Measurements from ENCODE around the gene CORIN. TPM values are rescaled to one million over a fixed set of nuclear protein-coding genes. Genes with fewer than 3 reads are reported as not detected.

The CORIN gene
- polyA plus RNA-seq, 2 of the 4 experiments (the other 2 are of a cell fraction): 0.03 TPM; not detected in 1

GRCh38 chr4:47567511-47567910 is 270.4 kb downstream of the CORIN start:
- H3K4me2 ChIP-seq: no peak overlapping the region
- 74% methylated on average over 1 of the region's 1 CpG for WGBS (ENCODE audit: missing lambda C conversion rate)
- H3K4me1 ChIP-seq: peaks cover 4% of the 10 kb centered on the region; the same call in 2 of the 3 replicates
- POLR2A ChIA-PET: interaction anchor here (1.2 kb wide), 1 partner anchor 83 kb away, joined by 3 read pairs; the partner anchor contains the start of gene ATP10D
- TF ChIP-seq HOXB13 (CRISPR knock-in tag; IDR thresholded peaks at IDR 0.05; ENCODE audit: low read depth) (no peak), PBX3 (IDR thresholded peaks at IDR 0.05) (no peak), NPAS2 (CRISPR knock-in tag; IDR thresholded peaks at IDR 0.05; ENCODE audit: borderline replicate concordance) (no peak), MAZ (IDR thresholded peaks at IDR 0.05; ENCODE audit: borderline replicate concordance, low read depth, low read length) (no peak), RAD21 (conservative IDR thresholded peaks at IDR 0.05 in 1 of 2, IDR thresholded peaks at IDR 0.05 in 1 of 2) (no peak), FOXS1 (CRISPR knock-in tag; IDR thresholded peaks at IDR 0.05) (no peak), EHF (CRISPR knock-in tag; IDR thresholded peaks at IDR 0.05) (no peak), HDAC2 (IDR thresholded peaks at IDR 0.05) (no peak), PHF8 (IDR thresholded peaks at IDR 0.05; ENCODE audit: borderline replicate concordance, low read depth) (no peak), HOXA7 (CRISPR knock-in tag; IDR thresholded peaks at IDR 0.05) (no peak), ZFP36 (IDR thresholded peaks at IDR 0.05; ENCODE audit: borderline replicate concordance, partially characterized antibody) (no peak), ELK1 (IDR thresholded peaks at IDR 0.05; ENCODE audit: low read depth, low read length) (no peak), REST (IDR thresholded peaks at IDR 0.05) (no peak), POLR2A (IDR thresholded peaks at IDR 0.05; ENCODE audit: low read length) (no peak), JUNB (IDR thresholded peaks at IDR 0.05) (no peak), HEYL (CRISPR knock-in tag; IDR thresholded peaks at IDR 0.05) (no peak), MAFK (IDR thresholded peaks at IDR 0.05; ENCODE audit: partially characterized antibody) (no peak), NFE2L2 (conservative IDR thresholded peaks at IDR 0.05; ENCODE audit: low read length) (no peak)
- ATAC-seq (no peak), DNase-seq (ENCODE audit: low read depth in 1 of 2, low spot score in 1 of 2) (no peak), FAIRE-seq (no peak)
- H3K9me3 ChIP-seq: no peaks in the 10 kb centered on the region
- H3K27ac ChIP-seq: no peak overlapping the region
- H3K4me3 ChIP-seq: no peak overlapping the region
- CTCF ChIA-PET: interaction anchor here (1.4 kb wide), 1 partner anchor 104 kb away, joined by 4 read pairs; the partner anchor contains the start of gene COMMD8

- ChIA-PET POLR2A (interaction anchor here (1.2 kb wide), 1 partner anchor 82 kb away, joined by 3 read pairs; the partner anchor contains the start of gene ATP10D), CTCF (interaction anchor here (1.4 kb wide), 1 partner anchor 103 kb away, joined by 4 read pairs; the partner anchor contains the start of gene COMMD8)
- Histone ChIP-seq H3K4me1 (peaks cover 4% of the 10 kb centered on the region; the same call in 2 of the 3 replicates), H3K9me3 (no peaks in the 10 kb centered on the region), H3K27ac (no peak overlapping the region), H3K4me2 (no peak overlapping the region), H3K4me3 (no peak overlapping the region)
- FAIRE-seq: no peak
- no peak for DNase-seq (ENCODE audit: low read depth in 1 of 2, low spot score in 1 of 2)
- no peak for ATAC-seq
- TF ChIP-seq RNF2 (IDR thresholded peaks at IDR 0.05; ENCODE audit: borderline replicate concordance, low read depth): no peak
- no peak for TF ChIP-seq KDM1A (IDR thresholded peaks at IDR 0.05; ENCODE audit: low read depth)
- TF ChIP-seq ELK1 (IDR thresholded peaks at IDR 0.05; ENCODE audit: low read depth, low read length): no peak
- no peak for TF ChIP-seq REST (IDR thresholded peaks at IDR 0.05)
- TF ChIP-seq, protein P1, sequence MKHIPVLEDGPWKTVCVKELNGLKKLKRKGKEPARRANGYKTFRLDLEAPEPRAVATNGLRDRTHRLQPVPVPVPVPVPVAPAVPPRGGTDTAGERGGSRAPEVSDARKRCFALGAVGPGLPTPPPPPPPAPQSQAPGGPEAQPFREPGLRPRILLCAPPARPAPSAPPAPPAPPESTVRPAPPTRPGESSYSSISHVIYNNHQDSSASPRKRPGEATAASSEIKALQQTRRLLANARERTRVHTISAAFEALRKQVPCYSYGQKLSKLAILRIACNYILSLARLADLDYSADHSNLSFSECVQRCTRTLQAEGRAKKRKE (CRISPR knock-in tag; IDR thresholded peaks at IDR 0.05; ENCODE audit: low read depth): no peak
- TF ChIP-seq ZC3H11A (IDR thresholded peaks at IDR 0.05): no peak
- TF ChIP-seq FOSL2 (IDR thresholded peaks at IDR 0.05): no peak
- no peak for TF ChIP-seq FOSL2 (CRISPR knock-in tag; IDR thresholded peaks at IDR 0.05)
- TF ChIP-seq BHLHE40 (IDR thresholded peaks at IDR 0.05; ENCODE audit: low read depth, low read length): no peak
These were observed 270.9 kb downstream of the CORIN start for GRCh38 chr4:47566969-47567368.
